SIG-M5 treated with dmso at 0.1 percent for 504 hours (cell line): Measurements from ENCODE around the gene DDX59.
"Not testable (repeated sequence)": the region's sequence is repeated elsewhere in the genome, so short reads cannot be mapped to it uniquely, and the experiment has no call there.

ENCODE experiments used
- DNase-seq: peaks from one replicate; lab custom pipeline; 2025; ENCODE audit not compliant: unreplicated experiment; lab: John Stamatoyannopoulos, UW

Gene DDX59

GRCh38 chr1:200630515-200630899, 39.2 kb downstream of the DDX59 start:
- DNase-seq, result not testable (repeated sequence)

GRCh38 chr1:200629876-200630514, 39.7 kb downstream of the DDX59 start:
- no peak for DNase-seq

- DNase-seq, result peak; percentile 95
Measured at GRCh38 chr1:200628223-200628881, 41.4 kb downstream of the DDX59 start.

- peak; percentile 72 for DNase-seq
Measured at GRCh38 chr1:200627575-200628222, 42.0 kb downstream of the DDX59 start.

GRCh38 chr1:200626853-200627534, 42.7 kb downstream of the DDX59 start:
- DNase-seq, result no peak

DNA sequence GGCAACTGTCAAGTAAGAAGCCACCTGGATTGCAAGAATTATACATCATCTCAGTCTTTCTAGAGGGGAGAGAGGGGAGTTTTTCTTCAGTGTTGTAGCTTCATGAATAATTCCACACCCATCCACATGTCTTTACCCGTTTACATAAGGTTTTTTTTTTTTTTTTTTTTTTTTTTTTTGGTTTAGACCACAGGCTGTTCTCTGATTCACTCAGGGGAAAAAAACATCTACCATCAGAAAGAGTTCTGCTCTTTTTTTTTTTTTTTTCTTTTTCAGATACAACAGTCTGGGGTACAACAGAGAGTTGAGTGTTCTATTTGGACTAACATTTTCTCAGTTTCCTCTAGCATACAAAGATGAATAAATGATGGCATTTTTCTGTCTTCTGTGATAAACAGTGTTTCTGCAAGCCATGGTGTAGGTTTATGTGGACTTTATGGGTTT, 44.3 kb downstream of the DDX59 start:
- no peak for DNase-seq

GRCh38 chr1:200624679-200625335, 44.9 kb downstream of the DDX59 start:
- peak; percentile 39 for DNase-seq

- DNase-seq, result peak; percentile 98
Measured at GRCh38 chr1:200620273-200621131, 49.2 kb downstream of the DDX59 start, which contains the start of gene KIF14. Gene KIF14 (minus strand): TSS chr1:200620751. CDS start chr1:200618723, 2,028 bp downstream.

DNA sequence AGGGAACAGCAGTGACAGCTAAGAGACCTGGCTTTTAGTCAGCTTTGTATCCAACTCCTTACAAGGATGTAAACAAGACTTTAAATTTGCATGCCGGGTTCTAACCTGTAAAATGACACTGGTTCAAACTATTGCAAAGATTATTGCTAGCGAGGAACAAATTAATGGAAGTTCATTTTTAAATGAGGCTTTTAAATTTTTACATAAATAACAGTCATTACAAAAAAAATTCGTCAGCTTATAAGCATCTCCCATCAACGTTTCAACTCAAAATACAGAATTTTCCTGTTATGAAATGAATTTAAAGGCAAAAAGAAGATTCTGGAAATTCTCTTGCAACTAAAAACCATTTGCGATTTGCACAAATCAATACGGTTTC, 49.8 kb downstream of the DDX59 start:
- no peak for DNase-seq

GRCh38 chr1:200610846-200611245, 58.9 kb downstream of the DDX59 start:
- no peak for DNase-seq

GRCh38 chr1:200602632-200603031, 67.1 kb downstream of the DDX59 start:
- DNase-seq, result no peak
